HG02610 (cell line): Measurements from ENCODE around the gene SMC3.
"Not testable (repeated sequence)": the region's sequence is repeated elsewhere in the genome, so short reads cannot be mapped to it uniquely, and the experiment has no call there.

Source experiments
- ATAC-seq: cut with Tn5 transposase; IDR thresholded peaks from one replicate; pipeline ENCODE4 v1.9.1; 2021; ENCODE audit warnings: mild to moderate bottlenecking, moderate library complexity; ENCODE audit not compliant: unreplicated experiment

SMC3 gene

DNA sequence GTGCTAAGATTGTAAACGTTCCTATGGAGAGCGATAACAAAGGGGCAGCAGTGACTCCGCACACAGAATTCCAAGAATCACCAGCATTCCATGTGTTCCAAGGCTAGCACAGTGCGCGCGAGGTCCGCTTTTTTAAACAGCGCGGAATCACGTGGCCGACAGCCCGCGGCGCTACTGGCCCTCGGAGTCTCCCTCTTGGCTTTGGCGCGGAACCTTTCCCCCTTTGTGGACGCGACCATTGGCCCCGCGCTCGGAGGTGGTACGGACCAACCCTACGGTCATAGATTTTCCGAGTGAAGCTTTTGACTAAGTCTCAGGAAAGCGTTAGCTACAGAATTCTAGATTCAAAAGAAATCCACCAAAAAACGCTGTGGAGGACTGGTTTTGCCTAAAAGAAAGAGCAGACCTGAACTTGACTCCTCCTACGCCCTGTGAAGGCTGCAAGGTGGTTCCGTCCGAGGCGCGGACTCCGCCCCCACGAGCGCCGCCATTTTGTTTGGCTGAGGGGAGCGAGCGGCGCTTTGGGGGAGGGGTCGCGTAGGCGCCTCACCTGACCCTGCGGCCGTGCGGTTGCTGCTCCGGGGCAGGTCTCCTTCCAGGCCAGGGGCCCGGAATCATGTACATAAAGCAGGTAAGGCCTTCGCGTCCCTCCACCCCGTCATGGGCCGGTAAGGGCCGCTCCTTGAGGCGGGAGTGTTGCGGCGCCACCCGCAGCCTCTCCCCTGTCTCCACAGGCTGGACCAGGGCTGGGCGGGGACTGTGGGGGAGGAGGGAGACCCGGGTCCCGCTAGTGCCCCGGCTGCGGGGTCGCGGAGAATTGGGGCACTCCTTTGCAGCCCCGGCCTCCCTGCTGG lies at the start of gene SMC3:
TSS of gene SMC3 (plus strand) at position 495 of the 854 bp plus-strand sequence. CDS start at position 617, 122 bp downstream.
- peak; percentile 89 for ATAC-seq

DNA sequence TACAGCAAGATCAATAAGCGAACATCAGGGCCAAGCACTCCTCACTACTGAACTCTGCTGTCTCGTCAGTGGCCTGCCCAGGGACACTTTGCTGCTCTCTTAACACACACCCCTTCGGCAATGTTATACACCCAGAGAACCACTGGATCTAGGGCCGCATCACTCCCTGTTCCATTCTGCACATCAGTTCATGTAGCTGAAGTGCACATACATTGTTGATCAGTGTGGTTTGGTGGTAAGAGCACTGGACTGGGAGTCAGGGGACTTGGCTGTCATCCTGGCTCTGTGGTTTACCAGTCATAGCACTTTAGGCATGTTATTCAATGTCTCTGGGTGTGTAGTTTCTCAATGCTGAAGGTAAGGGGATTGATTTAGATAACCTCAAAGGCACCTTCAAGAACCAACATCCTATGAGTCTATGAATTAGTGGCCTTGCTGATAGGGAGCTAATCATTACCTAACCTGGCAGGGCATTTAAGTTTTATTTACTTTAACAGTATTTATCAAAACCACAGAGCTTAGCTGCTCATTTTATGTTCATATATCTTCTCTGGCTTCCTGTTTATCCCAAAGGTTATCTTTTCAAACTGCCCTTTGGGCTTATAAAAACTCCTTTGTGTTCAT lies 45.0 kb upstream of the SMC3 start:
- ATAC-seq: peak; percentile 36

DNA sequence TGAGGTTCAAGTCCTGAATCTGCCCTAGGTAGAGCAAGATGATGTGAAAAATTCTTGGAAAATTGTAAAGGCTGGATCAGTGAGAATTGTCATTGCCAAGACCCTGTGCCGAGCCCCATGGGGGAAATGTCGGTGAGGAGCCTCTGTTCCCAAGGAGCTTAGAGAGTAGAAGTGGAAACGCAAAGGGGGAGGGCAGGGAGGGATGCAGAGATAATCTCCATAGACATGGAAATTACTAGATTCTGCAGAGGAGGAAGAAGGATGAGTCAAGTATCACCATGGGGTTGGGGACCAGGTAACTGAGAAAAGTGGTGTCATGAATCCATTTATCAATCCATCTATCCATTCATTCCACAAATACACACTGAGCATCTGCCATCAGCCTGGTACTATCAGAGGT lies 43.8 kb upstream of the SMC3 start:
- no peak for ATAC-seq

DNA sequence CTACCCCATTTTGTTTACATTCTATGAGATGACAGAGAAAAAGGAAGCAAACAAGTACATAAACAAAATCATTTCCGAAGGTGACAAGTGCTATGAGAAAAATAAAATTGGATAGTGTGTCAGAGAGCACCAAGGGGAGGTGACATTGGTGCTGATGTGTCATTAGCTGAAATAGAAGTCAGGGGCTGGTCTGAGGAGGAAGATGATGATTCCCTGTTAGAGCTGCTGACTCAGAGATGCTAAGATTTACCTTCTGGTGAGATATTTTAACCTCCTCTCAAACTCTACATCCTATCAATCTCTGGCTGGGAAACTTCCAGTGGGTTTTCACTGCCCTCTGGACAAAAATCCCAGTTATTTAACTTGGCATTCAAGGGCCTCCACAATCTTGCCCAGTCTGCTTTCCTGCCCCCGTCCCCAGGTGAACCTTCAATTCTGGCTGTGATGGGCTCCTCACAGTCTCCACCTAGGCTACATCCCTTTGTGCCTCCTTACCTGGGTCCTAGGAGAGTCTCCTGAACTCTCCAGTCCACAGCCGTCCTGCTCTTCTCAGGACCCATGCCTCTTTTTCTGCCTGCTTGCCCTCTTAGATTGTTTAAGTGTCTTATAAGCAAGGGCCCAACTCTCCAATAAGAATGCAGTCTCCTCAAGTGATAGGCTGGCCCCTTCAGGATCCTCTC lies 43.2 kb upstream of the SMC3 start:
- ATAC-seq: no peak

DNA sequence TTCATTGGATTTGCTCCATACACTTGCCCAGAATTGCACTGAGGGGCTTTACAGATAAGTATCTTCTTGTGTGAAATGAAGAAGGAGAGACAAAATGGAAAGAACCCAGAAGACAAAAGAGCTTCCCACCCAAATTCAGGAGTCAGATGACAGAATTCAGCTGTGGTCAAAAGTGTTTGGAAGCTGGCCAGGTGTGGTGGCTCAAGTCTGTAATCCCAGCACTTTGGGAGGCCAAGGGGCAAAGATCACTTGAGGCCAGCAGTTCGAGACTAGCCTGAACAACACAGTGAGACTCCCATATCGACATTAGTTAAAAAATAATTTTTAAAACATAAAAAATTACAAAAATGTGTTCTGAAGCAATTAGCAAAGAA lies 42.6 kb upstream of the SMC3 start:
- no peak for ATAC-seq

DNA sequence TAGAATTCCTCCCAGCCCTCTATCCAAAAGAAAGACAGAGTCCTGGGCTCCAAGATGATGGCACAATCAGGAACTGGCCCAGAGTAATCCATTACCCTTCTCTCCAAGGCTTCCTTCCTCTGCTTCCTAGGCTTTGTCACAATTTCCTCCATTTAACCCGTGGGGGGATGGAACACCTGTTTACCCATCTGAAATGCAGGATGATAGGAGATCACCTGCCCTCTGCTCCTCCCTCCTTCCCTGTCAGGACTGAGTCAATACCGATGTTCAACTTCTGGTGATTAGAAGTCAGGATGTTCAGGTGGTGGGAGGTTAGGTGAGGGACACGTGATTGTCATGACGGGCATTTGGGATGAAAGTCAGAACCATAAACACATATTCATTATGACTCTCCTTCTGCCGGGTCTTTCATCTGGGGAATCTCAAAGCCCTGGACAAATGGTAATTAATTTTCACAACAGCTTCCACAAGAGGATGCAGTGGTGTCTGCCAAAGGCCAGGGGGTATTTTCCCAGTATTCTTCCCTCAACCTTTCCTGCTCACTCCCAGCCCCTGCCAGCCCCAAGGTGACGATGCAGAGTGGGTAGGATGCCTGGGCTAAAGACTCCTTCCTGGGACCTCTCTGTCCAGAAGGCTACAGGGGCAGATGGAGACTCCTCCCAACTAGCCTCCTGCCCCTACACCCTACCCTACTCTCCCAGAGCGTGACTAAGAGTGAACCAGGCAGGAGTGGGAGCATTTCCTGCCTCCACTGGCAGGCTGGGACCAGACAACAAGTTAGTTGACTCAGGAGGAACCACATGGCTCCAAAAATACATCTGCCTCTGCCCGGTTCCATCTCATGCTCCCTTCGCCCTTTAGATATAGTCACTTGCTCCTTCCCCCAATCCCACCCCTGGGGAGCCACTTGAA lies 41.9 kb upstream of the SMC3 start:
- ATAC-seq: no peak

DNA sequence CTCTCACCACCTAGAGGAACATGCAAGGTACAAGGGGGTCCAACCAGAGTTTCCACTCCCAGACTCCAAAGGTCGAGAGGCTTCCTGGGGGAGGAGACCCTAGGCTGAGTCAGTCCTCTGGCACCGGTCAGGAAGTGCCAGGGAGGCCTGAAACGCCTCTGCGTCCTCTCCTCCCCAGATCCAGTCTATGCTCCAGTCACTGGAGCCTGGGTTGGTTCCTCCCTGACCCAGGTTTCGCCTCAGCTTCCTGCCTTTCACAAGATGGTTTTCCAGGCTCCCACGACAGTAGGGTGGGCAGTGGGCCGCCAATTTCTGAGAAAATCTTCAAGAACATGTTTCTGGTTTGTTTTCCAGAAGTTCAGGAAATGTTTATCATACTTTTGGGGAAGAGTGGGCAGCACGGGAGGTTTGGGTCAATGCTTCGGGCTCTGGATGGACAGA lies 39.7 kb upstream of the SMC3 start:
- no peak for ATAC-seq

DNA sequence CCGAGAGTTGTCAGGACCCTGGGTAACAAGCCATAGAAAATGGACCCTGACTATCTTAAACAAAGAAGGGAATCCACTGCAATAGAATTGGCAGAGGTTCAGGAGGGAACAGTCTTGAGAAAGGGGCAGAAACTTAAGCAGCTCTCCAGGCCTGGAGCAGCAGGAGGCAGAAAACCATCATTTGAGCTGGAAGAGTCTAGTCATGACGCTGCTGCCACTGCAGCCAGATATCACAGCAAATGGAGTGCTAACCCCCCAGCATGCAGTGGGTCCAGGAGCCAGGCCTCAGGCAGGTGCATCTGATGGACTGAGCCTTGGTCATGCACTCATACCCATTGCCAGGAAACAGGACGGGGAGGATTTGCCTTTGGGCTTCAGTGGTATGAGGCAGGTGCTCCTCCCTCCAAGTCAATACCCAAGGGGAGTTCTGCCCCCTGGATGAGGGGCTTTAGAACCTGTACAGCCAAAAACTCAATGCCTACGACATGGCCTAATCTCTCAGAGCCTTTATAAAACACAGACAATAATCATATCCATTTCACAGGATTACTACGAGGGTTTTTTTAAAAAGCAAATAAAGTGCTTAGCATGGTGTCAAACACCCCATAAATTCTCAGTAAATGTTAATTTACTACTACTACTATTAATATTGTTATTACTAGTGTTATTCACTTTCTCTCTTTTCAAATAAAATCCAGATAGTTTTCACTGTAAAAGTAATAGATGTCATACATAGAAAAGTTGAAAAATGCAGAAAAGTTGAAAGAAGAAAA lies 39.1 kb upstream of the SMC3 start:
- ATAC-seq: peak; percentile 20

DNA sequence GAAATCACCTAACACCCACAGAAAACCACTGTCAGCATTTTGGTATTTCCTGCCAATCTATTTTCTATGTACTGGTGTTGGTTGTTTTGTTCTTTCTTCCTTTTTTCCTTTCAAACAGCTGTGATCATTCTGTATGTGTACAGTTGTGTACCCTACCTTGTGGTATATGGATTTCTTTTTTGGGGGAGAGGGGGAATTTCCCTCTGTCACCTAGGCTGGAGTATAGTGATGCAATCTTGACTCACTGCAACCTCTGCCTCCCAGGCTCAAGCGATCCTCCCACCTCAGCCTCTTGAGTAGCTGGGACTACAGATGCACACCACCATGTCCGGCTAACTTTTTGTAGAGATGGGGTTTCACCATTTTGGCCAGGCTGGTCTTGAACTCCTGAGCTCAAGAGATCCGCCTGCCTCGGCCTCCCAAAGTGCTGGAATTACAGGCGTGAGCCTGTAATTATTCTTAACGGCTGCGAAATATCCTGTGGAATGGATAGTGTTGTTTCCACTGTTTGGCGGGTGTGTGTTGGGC lies 38.4 kb upstream of the SMC3 start:
- ATAC-seq: peak; percentile 77

DNA sequence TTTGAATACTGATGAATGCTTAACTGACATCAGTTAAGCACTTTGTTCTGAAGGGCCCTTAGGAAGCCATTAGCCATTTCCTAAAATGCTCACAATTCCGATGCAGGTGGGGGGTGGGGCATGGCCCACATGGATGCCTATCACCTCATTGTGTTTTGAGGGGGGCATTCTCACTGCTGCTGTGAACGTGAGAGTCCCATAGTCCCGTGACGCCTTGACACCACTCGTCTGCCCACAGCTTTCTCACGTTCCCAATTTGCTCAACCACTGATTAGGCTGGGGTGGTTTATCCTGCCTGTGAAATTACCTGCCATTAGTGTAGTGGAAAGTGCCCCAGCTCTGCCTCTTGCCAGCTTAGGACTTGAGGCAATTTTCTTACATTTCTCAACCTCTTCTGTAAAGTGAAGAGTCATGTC lies 37.9 kb upstream of the SMC3 start:
- ATAC-seq: peak; percentile 20

DNA sequence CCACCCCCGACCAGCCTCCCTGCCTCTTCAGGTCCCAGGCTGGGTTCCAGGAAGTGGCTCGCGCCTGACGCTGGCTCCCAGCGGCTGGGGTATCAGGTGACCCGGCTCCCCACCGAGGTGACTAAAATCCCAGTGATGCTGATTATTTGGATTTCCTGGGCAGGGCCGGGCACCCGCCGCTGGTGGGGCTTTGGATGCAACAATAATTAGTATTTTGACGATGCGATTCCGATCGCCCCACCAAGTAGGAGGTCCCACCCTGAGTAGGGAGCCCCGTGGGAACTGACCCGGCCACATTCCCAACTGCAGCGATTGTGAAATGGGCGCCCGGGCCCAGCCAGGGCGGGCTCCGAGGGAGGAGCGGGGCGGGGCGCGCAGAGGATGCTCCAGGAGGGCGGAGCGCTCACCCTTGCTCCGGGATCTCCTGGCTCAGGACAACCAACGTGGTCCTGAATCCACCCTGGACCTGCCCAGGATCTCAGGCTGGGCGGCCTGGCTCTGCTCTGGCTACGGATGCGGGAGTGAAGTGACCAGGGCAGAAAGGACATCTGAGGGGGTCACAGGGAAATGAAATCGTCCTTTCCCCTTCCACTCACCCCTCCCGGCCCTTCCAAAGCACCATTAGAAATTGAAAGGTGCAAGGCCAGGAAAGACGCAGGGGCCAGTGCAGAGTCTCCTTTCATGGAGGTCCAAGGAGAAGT lies 37.2 kb upstream of the SMC3 start:
- no peak for ATAC-seq

DNA sequence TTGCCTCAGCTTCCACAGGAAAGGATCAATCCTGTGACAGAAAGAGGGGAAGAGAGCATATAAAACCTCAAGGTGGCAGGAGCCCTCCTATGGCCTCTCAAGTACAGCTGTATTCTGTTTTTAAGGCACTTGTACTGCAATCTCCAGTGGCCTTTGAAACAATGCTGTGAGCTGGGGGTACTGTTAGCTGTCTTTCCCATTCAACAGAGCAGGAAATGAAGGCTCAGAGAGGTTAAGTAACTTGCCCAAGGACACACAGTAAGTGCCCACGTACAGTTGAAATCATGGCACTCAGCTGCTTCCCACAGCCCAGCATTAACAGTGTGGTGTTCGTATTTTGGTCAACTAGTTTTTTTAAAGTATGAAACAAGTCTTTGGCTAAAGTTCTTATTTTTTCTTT lies 35.8 kb upstream of the SMC3 start:
- ATAC-seq: no peak

DNA sequence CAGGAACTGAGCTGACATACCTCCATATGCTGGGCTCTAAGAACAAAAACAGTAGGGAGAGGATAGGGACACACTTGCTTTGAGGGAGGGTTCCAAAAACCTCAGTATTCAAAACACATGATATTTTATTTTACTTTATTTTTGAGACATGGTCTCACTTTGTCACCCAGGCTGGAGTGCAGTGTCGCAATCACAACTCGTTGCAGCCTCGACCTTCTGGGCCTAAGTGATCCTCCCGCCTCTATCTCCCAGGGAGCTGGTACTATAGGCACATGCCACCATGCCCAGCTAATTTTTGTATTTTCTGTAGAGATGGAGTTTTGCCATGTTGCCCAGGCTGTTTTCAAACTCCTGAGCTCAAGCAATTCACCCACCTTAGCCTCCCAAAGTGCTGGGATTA lies 34.9 kb upstream of the SMC3 start:
- not testable (repeated sequence) for ATAC-seq

DNA sequence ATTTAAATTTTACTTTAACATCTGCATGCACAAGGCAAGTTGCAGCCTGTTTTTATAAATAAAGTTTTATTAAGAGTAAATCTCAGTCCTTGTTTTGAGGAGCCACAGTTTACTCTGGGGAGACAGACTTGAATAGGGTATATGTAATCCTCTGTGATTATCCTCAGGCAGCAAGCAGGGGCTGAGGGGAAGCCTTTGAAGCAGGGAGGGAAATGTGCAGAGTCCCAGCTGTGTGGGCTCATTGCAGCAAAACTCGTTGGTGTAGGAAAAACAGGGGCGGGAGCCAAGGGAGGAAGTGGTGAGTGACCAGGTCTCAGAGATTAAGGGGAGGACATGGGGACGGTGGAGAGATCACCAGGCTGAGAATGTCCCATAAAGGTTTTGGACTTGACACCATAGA lies 34.3 kb upstream of the SMC3 start:
- no peak for ATAC-seq

DNA sequence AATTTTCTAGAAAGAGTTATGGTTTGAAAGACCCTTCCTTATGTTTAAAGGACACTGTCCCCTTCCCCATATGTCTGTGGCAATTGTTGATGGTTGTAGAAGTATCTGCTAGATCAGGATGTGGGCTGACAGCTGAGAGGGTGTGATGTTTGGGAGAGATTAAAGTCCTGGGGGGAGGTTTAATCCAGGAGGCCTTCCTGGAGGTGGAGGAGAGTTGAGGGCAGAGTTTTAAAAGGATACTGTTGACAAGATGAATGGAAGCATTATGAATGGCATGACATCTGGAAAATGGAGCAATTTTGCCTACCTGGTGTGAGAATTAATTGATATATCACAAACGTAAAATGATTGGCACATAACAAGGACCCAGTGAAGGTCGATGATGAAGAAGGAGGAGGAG lies 32.9 kb upstream of the SMC3 start:
- ATAC-seq: no peak

DNA sequence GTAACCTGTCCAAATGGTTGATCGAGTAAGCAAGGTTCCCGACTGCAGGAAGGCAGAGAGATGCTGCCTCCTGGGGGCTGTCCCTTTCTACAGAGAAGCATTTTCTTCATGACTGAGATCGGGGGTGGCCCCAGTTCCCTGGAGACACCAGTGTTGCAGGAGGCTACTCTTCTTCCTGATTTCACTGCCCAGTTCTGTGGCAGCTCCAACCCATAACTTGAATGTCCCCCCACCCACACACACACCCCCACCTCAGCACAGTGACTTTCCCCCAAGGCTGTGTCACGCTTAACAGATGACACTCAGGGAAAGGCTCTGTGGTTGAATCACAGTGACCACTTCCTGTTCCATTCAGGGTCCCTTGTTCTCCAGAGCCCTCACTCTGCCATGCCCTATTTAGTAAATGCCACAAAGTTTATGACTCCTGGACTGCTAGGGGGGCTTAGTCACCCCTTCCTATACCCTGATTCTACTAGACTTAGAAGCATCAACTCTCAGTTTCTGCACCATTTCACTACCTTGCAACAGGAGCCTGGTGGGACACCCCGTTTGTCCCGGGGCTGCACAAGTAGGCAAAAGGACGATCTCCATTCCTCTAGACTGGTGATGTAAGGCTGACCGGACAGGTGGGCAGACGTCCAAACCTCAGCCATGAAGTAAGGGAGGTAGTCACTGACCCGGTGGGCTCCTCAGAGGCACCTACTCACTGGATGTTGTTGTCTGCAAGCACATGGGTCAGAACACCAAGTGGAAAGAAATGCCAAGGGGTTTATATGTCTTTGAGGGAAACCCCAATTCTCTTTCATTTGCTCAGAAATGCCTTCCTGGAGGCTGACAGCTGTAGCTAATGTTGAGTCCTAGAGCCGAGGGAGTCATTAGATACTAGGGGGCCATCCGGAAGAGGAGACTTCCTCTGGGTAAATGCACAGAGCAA lies 31.3 kb upstream of the SMC3 start:
- ATAC-seq: peak; percentile 90

DNA sequence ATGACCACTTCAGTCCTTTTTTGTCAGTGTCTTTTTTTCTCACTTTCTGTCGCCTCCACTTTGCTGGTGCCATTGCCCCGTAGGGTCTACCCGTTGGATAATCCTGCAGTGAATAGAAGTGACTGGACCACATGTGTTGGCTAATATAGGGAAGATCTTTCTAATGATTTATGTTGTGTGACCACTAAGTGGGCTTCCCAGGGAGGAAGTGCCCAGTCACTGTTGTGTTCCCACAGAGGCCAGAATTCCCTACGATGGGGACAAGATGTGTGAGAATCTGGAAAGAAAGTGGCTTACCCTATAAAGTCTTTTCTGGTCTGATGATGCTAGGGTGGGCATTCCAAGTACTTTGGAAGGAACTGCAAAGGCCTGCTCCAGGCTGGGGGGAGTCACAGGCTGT lies 28.4 kb upstream of the SMC3 start:
- no peak for ATAC-seq

DNA sequence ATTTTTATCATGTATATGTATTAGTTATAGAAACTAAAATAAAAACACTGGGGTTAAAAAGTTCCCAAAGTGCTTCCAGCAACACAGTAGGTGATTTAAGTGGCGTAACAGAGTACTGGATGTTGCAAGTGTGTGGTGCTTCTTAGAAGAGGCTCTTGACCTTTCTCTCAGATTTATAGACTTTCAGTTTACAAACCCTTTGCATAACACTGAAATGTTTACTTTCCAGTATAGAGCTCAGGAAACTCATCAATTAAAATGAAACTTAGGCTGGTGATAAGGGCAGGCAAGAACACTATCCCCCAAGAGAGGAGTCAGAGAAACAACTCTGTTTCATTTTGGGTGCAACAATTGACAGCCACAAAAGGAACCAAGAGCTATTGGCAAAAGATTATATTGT lies 27.5 kb upstream of the SMC3 start:
- ATAC-seq: no peak
